Heart left ventricle (tissue), 13 donors: ENCODE results near the gene ANKS4B.

Experiments used
- CTCF ChIP-seq, 12 donors: fragments of 200-600 bp; sonication (generic) in 4 of 12; IDR thresholded peaks; one replicate each; pipeline versions ENCODE4 v1.5.0 to v1.8.0; 2018 to 2022; ENCODE audit warnings: antibody characterized with exemption in 12 of 12, mild to moderate bottlenecking in 5 of 12
- POLR2A ChIP-seq, 2 donors: fragments of 450-650 bp; IDR thresholded peaks; one replicate each; pipeline ENCODE4 v1.6.1; 2017; ENCODE audit warnings: antibody characterized with exemption in 2 of 2, mild to moderate bottlenecking in 2 of 2, moderate library complexity in 2 of 2
- donor health status: ischemic (EF 13 %, LVEDD 7.1; RV severe dilation, severe dysfunction).
- donor health status: DM: no; HTN: yes; CAD: no.
- donor health status: DM: no; HTN: no; CAD: no.
- donor health status: ischemic (EF 25% LVEDD 6.9; RV normal size, moderate dysfunction).
- donor health status: ischemic (EF 25% LVEDD 5.7; RV mildly dilated, moderate dysfunction).
- donor health status: ischemic (EF 35%, LVEDD 5.7; RV mildly dilated, moderate dysfunction).
- donor health status: nonischemic (EF 11% LVEDD 7.7; RV severe dilation, severe dysfunction).
- donor health status: DM: yes; HTN: yes; CAD: no.
- donor health status: PGD.
- donor health status: ischemic (EF 29% LVEDD 5.4; RV normal size, mild dysfunction).
- donor health status: nonischemic (EF 23%, LVEDD 6.1; RV moderate dilation, normal function).

GRCh38 chr16:21192991-21193390, 40.5 kb upstream of the ANKS4B start:
- TF ChIP-seq CTCF (IDR thresholded peaks at IDR 0.05) (no peak), POLR2A (IDR thresholded peaks at IDR 0.05) (no peak)
